GM12891 (cell line): Measurements from ENCODE around the gene SERINC5.

Experiments used
- POLR2A ChIP-seq: IDR thresholded peaks from 2 replicates; pipeline ENCODE4 v1.6.1; 2011; ENCODE audit warnings: low read depth, low read length, control low read depth
- POLR2AphosphoS5 ChIP-seq: IDR thresholded peaks from 2 replicates; pipeline ENCODE4 v1.6.1; 2011; ENCODE audit warnings: low read depth, low read length, control low read depth
- TAF1 ChIP-seq: IDR thresholded peaks from 2 replicates; pipeline ENCODE4 v1.6.1; 2011; ENCODE audit warnings: low read depth, low read length, control low read depth

DNA sequence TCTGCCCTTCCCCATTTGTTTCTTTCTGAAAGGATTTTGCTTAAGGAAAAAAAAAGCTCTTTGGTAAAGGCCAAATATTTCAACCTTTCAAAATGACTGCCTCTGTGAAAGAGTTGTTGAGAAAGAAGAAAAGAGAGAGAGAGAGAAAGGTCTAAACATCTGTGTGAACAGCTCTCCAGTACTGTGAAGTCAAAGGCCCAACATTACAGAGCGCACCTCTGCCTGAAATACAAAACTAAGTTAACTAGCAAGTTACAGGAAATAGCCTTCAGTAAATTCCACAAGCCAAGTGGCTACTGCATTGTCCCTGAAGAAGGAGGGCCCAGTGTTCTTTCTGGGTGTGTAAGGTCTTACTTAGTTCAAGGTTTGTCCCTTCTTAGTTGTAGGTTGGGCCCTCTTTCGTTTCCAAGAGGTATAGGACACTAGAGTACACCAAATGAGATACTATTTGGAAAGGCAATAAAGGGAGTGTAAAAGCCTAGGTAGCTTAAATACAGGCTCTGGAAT, 116.3 kb downstream of the SERINC5 start:
- no peak for TF ChIP-seq POLR2A
- TF ChIP-seq TAF1, result no peak
- TF ChIP-seq POLR2AphosphoS5, result no peak
